Ishikawa (cell line): ENCODE measurements around the gene MSH2.

Source experiments
- CEBPB ChIP-seq: IDR thresholded peaks from 2 replicates; pipeline ENCODE4 v1.6.1; 2012
- CREB1 ChIP-seq: IDR thresholded peaks from 2 replicates; pipeline ENCODE4 v1.6.1; 2012; ENCODE audit warnings: low read depth
- EGR1 ChIP-seq: IDR thresholded peaks from 2 replicates; pipeline ENCODE4 v1.6.1; 2012
- EP300 ChIP-seq: IDR thresholded peaks from 2 replicates; pipeline ENCODE4 v1.6.1; 2012; ENCODE audit warnings: borderline replicate concordance
- FOXM1 ChIP-seq: IDR thresholded peaks from 2 replicates; pipeline ENCODE4 v1.6.1; 2012; ENCODE audit warnings: low read depth, borderline replicate concordance
- MAX ChIP-seq: IDR thresholded peaks from 2 replicates; pipeline ENCODE4 v1.6.1; 2012
- NFIC ChIP-seq: IDR thresholded peaks from 2 replicates; pipeline ENCODE4 v1.6.1; 2012
- RAD21 ChIP-seq: IDR thresholded peaks from 2 replicates; pipeline ENCODE4 v1.6.1; 2012; ENCODE audit warnings: low read depth
- REST ChIP-seq: IDR thresholded peaks from 2 replicates; pipeline ENCODE4 v1.6.1; 2012; ENCODE audit warnings: low read depth, mild to moderate bottlenecking
- TAF1 ChIP-seq: IDR thresholded peaks from 2 replicates; pipeline ENCODE4 v1.6.1; 2012; ENCODE audit warnings: low read depth, mild to moderate bottlenecking
- TCF12 ChIP-seq: IDR thresholded peaks from 2 replicates; pipeline ENCODE4 v1.6.1; 2012; ENCODE audit warnings: low read depth
- TEAD4 ChIP-seq: IDR thresholded peaks from 2 replicates; pipeline ENCODE4 v1.6.1; 2012
- USF1 ChIP-seq: IDR thresholded peaks from 2 replicates; pipeline ENCODE4 v1.6.1; 2012
- YY1 ChIP-seq: IDR thresholded peaks from 2 replicates; pipeline ENCODE4 v1.6.1; 2012; ENCODE audit warnings: low read depth
- ZBTB7A ChIP-seq: IDR thresholded peaks from 2 replicates; pipeline ENCODE4 v1.6.1; 2012; ENCODE audit warnings: low read depth

MSH2 gene

GRCh38 chr2:47530105-47530760 is 127.3 kb downstream of the MSH2 start:
- no peak for TF ChIP-seq FOXM1
- no peak for TF ChIP-seq YY1
- no peak for TF ChIP-seq REST
- TF ChIP-seq TEAD4: no peak
- no peak for TF ChIP-seq EGR1
- no peak for TF ChIP-seq CREB1
- no peak for TF ChIP-seq ZBTB7A
- TF ChIP-seq NFIC: no peak
- TF ChIP-seq RAD21: no peak
- no peak for TF ChIP-seq TAF1
- TF ChIP-seq TCF12: no peak
- TF ChIP-seq EP300: no peak
- no peak for TF ChIP-seq USF1
- TF ChIP-seq CEBPB: no peak
- no peak for TF ChIP-seq MAX

GRCh38 chr2:47531378-47532042 is 128.6 kb downstream of the MSH2 start:
- TF ChIP-seq TAF1: no peak
- no peak for TF ChIP-seq TCF12
- TF ChIP-seq FOXM1: no peak
- no peak for TF ChIP-seq NFIC
- no peak for TF ChIP-seq REST
- no peak for TF ChIP-seq ZBTB7A
- TF ChIP-seq TEAD4: no peak
- no peak for TF ChIP-seq RAD21
- TF ChIP-seq CEBPB: no peak
- TF ChIP-seq EGR1: no peak
- no peak for TF ChIP-seq MAX
- no peak for TF ChIP-seq CREB1
- TF ChIP-seq YY1: no peak
- TF ChIP-seq USF1: no peak
- no peak for TF ChIP-seq EP300
